Measurements from ENCODE around the gene OTOA.
"Not testable (repeated sequence)": the region's sequence is repeated elsewhere in the genome, so short reads cannot be mapped to it uniquely, and the experiment has no call there.

OTOA gene

DNA sequence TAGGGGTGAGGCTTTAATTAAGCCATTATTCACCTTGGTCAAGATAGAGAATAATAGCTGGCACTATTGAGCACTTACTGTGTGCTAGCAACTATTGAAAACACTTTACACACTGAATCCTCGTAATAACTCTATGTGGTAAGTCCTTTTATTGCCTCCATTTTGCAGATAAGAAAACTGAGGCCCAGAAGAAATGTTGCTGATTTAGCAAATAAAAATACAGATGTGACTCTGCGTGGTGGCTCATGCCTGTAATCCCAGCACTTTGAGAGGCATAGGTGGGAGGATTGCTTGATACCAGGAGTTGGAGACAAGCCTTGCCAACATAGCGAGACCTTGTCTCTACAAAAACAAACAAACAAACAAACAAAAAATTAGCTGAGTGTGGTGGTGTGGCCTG lies 19.4 kb downstream of the OTOA start:
- no peak for DNase-seq

- DNase-seq = peak; percentile 14
Measured at GRCh38 chr16:21684199-21684598, 20.4 kb downstream of the OTOA start.

GRCh38 chr16:21685034-21685455 lies 21.3 kb downstream of the OTOA start:
- DNase-seq = no peak

DNA sequence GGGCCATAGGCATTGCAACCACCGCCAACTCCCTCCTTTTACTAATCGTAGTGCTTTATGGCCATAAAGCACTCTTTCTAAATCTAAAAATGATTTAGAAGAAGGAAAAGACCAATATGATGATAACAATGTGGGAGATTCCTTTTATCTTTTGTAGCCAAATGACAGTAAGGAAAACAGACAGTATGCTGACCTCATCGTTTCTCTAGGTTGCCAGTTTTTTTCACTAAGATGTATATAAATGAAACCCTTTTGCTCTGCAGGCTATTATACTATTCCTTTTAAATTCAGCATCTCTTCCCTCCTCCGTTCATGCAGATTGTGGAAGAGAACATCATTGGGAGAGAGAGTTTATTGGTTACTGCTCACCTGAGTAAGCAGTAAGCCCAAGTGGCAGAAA lies 25.3 kb downstream of the OTOA start:
- DNase-seq = no peak

DNA sequence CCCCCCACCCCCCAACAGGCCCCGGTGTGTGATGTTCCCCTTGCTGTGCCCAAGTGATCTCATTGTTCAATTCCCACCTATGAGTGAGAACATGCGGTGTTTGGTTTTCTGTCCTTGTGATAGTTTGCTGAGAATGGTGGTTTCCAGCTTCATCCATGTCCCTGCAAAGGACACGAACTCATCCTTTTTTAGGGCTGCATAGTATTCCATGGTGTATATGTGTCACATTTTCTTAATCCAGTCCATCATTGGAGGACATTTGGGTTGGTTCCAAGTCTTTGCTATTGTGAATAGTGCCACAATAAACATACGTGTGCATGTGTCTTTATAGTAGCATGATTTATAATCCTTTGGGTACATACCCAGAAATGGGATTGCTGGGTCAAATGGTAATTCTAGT lies 27.2 kb downstream of the OTOA start:
- DNase-seq = not testable (repeated sequence)

DNA sequence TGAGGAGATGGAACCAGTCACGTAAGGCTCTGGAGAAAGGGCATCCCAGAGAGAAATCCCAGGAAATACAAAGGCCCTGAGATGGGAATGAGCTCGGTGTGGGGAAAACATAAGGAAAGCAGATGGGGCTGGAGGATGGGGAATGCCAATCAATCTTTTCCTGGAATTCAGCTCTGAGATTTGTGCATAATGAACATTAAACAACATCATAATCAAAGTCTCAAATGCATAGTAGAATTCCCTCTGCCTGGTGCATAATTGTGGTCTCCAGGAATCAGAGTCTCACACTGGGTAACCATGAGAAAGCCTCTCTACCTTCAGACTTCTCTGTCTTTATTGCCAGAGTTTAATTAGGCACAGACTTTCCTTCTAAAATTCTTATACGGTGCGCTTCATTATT lies 30.8 kb downstream of the OTOA start:
- no peak for DNase-seq

- no peak for DNase-seq
Measured at GRCh38 chr16:21697032-21697431, 33.3 kb downstream of the OTOA start.

GRCh38 chr16:21698169-21699032 lies 34.6 kb downstream of the OTOA start:
- DNase-seq = no peak

DNA sequence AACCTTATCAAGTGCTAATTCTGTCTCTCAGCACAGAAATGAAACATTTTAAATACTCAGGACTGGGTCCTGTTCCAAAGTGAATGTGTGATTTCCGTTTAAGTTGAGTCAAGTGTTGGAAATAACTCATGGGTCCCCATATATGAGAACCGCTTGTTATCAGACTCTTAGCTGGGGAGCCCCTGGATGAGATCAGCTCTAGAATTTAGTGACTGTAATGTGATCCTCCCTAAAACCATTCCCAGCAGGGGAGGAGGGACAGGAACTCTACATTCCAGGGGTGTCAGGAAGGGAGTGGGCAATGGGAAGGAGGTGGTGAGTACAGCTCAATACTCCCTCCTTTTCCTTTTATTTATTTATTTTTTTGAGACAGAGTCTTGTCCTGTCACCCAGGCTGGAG lies 37.5 kb downstream of the OTOA start:
- no peak for DNase-seq

GRCh38 chr16:21702276-21702675 lies 38.5 kb downstream of the OTOA start:
- DNase-seq = no peak

- DNase-seq = no peak
Measured at GRCh38 chr16:21703156-21703555, 39.4 kb downstream of the OTOA start.

DNA sequence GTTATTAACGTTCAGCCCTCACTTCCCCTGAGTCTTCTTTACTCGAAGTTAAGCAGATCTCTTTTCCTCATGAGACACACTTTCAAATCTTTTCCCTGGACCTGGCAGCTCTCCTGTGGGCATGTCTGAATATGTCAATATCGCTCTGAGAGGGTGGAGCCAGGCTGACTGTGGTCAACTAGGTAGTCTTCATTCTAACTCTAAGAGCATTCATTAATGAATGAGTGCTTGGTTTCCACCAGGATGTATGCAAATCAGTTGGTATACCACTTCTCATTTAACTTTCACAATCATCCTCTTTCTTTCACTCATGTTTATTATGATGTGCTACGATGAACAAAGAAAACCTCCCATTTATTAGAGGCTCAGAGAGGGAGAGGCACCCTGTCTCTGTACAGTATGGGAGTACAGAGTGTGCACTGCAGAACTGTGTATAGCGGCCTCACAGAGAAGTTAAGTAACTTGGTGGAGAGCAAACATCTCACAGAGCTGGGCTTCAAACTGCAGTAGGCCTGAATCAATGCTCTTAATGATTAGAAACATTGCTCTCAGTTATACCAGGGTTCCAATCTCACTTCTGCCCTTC lies 39.9 kb downstream of the OTOA start:
- no peak for DNase-seq

GRCh38 chr16:21704266-21704665 lies 40.5 kb downstream of the OTOA start:
- DNase-seq = no peak

GRCh38 chr16:21704733-21705132 lies 41.0 kb downstream of the OTOA start:
- DNase-seq = no peak

DNA sequence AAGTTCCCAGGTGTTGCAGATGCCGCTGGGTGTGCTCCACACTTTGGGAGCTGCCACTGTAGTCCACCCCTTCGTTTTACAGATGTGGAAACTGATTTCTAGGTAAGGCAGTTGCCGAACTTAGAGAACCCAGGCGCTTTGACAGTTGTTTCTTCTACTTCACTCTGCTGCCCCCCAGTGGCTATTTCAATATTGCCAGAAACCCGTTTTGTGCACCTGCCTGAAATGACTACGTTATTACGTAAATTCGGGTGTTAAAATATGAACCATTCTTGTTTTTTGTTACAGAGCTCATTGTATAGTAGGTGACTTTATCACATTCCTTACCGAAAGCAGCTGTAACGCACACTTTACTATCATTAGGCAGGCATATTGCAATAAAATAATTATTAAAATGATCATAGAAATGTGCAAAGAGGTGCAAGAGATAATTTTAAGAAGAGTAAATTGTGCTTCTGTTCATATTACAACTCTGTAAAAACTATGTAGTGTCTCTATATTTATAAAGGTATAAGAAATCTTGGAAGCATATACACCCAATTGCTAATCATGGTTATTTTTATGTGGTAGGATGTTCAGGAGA lies 44.9 kb downstream of the OTOA start:
- DNase-seq = peak; percentile 69

DNA sequence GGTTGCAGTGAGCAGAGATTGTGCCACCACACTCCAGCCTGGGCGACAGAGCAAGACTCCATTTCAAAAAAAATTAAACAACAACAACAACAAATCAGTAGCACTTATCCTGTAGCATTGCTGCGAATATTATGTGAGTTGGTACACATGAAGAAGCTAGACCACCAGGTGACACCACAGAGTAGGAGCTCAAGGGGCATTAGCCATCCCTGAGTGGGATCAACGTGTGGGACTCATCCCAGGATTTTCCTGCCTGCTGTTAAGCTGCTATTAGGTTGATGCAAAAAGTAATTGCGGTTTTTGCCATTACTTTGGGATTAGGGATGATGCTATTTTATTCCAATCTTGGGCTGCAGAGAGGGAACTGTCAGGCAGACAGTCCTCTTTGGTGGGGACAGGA lies 47.2 kb downstream of the OTOA start:
- DNase-seq = no peak

GRCh38 chr16:21713549-21714368 lies 50.0 kb downstream of the OTOA start:
- no peak for DNase-seq

- not testable (repeated sequence) for DNase-seq
Measured at GRCh38 chr16:21714369-21714618, 50.5 kb downstream of the OTOA start.

- DNase-seq = no peak
Measured at GRCh38 chr16:21717608-21718007, 53.8 kb downstream of the OTOA start.

GRCh38 chr16:21719283-21719682 lies 55.5 kb downstream of the OTOA start:
- no peak for DNase-seq

GRCh38 chr16:21720533-21720932 lies 56.8 kb downstream of the OTOA start:
- no peak for DNase-seq

GRCh38 chr16:21722771-21723455 lies 59.1 kb downstream of the OTOA start:
- DNase-seq = no peak

DNA sequence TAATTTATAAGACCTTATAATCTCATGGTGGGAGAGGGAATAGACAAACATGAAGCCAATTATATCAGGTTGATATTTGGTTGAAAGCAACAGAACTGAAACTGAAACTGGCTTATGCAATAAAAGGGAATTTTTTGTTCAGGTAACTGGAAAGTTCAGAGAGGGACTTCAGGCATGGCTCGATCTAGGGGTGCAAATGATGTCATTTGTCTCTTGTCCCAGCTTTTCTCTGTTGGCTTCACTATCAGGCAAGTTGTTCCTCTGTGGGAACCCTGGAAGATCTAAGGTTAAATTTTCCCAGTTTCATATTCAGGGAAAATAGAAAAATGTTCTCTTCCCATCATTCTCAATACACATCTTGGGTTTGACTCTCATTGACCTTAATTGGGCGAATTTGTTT lies 59.8 kb downstream of the OTOA start:
- DNase-seq = no peak

Measured in NCI-H345 (cell line).